HFF-Myc (cell line): ENCODE results near the gene RAPGEF3.
A peak's percentile ranks its signal among the peaks of the same experiment; 100 is the strongest.

Experiments
- DNase-seq: peaks from one replicate; pipeline ENCODE4 v3.0.0-alpha.2; 2011; ENCODE audit warnings: low read depth; ENCODE audit errors: extremely low read depth
- H3K4me3 ChIP-seq: replicated peaks from 2 replicates; pipeline ENCODE4 v1.5.1; 2011; ENCODE audit warnings: low read depth, mild to moderate bottlenecking, control low read depth, low read length
- TF ChIP-seq, protein P1 (sequence below): IDR thresholded peaks from 2 replicates; pipeline ENCODE4 v1.5.1; 2012; ENCODE audit warnings: mild to moderate bottlenecking, low read depth, low read length, control low read depth; ENCODE audit errors: missing control alignments

The RAPGEF3 gene

GRCh38 chr12:47741340-47741703 lies 17.4 kb downstream of the RAPGEF3 start:
- H3K4me3 ChIP-seq, result no peak overlapping the region
- DNase-seq, result no peak
- TF ChIP-seq, protein P1, sequence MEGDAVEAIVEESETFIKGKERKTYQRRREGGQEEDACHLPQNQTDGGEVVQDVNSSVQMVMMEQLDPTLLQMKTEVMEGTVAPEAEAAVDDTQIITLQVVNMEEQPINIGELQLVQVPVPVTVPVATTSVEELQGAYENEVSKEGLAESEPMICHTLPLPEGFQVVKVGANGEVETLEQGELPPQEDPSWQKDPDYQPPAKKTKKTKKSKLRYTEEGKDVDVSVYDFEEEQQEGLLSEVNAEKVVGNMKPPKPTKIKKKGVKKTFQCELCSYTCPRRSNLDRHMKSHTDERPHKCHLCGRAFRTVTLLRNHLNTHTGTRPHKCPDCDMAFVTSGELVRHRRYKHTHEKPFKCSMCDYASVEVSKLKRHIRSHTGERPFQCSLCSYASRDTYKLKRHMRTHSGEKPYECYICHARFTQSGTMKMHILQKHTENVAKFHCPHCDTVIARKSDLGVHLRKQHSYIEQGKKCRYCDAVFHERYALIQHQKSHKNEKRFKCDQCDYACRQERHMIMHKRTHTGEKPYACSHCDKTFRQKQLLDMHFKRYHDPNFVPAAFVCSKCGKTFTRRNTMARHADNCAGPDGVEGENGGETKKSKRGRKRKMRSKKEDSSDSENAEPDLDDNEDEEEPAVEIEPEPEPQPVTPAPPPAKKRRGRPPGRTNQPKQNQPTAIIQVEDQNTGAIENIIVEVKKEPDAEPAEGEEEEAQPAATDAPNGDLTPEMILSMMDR, result no peak

- TF ChIP-seq, protein P1, result no peak
- DNase-seq, result no peak
- no peak overlapping the region for H3K4me3 ChIP-seq
Measured at GRCh38 chr12:47740606-47741339, 17.9 kb downstream of the RAPGEF3 start.

DNA sequence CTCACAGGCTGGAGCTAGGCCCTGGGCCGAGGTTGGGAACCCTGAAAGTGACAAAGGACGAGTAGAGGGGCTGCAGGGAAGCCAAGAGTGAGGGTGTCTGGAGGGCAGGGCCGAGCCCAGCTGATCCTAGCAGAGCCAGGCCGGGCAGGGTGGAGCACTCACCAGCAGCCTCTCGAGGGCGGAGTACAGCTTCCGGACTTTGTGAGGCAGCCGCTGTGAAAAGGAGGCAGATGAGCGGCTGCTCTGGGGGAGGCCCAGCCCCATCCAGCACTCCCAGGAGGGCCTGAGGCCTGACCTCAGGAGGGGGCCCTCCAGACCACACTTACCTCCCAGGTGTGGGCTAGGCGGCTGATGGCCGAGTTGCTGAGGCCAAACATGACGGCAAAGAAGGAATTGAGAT lies 18.7 kb downstream of the RAPGEF3 start:
- TF ChIP-seq, protein P1, result no peak
- no peak overlapping the region for H3K4me3 ChIP-seq
- DNase-seq, result no peak

DNA sequence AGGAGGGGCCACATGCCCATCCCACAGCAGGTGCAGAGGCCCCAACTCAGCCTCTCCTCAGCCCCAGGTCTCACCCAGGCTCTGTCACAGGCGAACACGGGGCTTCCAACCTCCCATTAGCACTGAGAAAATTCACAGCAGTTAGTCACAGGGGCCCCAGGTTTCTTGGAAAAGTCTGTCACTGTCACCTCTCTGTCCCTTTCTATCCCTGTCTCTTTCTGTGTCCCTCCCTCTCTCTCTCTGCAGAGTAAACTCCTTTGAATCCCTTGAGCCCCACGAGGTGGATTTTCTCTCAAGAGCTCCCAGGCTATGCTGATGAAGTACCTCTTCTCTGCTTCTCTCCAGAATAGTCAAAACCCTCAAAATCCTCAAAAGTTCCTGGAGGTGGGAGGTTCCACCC lies 19.4 kb downstream of the RAPGEF3 start:
- TF ChIP-seq, protein P1, result no peak
- DNase-seq, result no peak
- H3K4me3 ChIP-seq, result no peak overlapping the region

DNA sequence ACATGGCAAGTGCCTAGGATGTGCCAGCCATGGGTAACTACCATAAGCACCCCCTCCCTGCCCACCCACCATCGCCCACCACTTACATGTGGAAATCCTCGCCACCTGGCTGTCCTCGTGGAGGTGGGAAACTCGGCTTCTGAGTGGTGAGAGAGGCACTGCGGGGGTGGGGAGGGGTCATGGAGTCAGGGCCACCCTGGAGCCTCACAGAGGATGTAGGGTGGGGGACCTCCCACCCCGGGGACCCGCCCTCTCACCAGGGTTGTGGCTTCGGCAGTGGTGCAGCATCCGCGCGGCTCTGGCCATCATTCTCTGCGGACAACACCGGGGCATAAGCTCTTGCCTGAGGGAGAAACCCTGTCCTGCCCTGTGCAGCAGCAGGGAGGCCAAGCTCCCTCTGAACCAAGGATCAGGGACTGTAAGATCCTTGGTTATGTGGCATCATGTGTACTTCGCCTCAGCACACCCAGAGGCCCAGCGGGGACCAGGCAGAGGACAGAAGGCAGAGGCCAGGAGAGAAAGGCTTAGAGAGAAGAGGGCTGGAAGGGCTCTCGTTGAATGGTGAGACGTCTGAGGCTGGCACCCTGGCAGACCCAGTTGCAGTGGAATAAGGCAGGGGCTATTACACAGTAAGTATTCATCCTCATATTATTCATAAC lies 20.6 kb downstream of the RAPGEF3 start:
- DNase-seq, result no peak
- no peak overlapping the region for H3K4me3 ChIP-seq
- TF ChIP-seq, protein P1, result no peak

GRCh38 chr12:47736877-47737676 lies 21.6 kb downstream of the RAPGEF3 start:
- H3K4me3 ChIP-seq, result no peak overlapping the region
- DNase-seq, result peak; percentile 66
- TF ChIP-seq, protein P1, result no peak
